Hepatic stellate cell (primary cell): ENCODE measurements around the gene NACAD.

Source experiments
- DNase-seq: peaks from one replicate; pipeline ENCODE4 v3.0.0; 2011; ENCODE audit warnings: low spot score

Gene NACAD

GRCh38 chr7:45088821-45089340 is at the start of gene NACAD:
TSS of gene NACAD (minus strand) at chr7:45088969. CDS start at chr7:45088894, 75 bp downstream.
- peak; percentile 67 for DNase-seq

GRCh38 chr7:45136106-45137060 is 47.6 kb upstream of the NACAD start:
- DNase-seq: peak; percentile 84

GRCh38 chr7:45133877-45134276 is 45.1 kb upstream of the NACAD start:
- DNase-seq: no peak

- no peak for DNase-seq
These were observed 44.6 kb upstream of the NACAD start for GRCh38 chr7:45133352-45133751.

GRCh38 chr7:45132708-45133320 is 44.0 kb upstream of the NACAD start:
- no peak for DNase-seq

GRCh38 chr7:45131891-45132290 is 43.1 kb upstream of the NACAD start:
- DNase-seq: no peak

- DNase-seq: no peak
These were observed 42.1 kb upstream of the NACAD start for GRCh38 chr7:45130910-45131309.

GRCh38 chr7:45129906-45130305 is 41.1 kb upstream of the NACAD start:
- DNase-seq: no peak

GRCh38 chr7:45129181-45129800 is 40.5 kb upstream of the NACAD start:
- DNase-seq: no peak

- DNase-seq: no peak
These were observed 38.2 kb upstream of the NACAD start for GRCh38 chr7:45126920-45127319.

GRCh38 chr7:45126201-45126600 is 37.4 kb upstream of the NACAD start:
- DNase-seq: no peak

GRCh38 chr7:45125193-45125904 is 36.6 kb upstream of the NACAD start:
- no peak for DNase-seq

GRCh38 chr7:45123913-45124710 is 35.3 kb upstream of the NACAD start:
- no peak for DNase-seq

- DNase-seq: no peak
These were observed 34.4 kb upstream of the NACAD start for GRCh38 chr7:45122975-45123860.

- DNase-seq: no peak
These were observed 30.8 kb upstream of the NACAD start for GRCh38 chr7:45119550-45119949.

GRCh38 chr7:45118889-45119331 is 30.1 kb upstream of the NACAD start:
- DNase-seq: no peak

- DNase-seq: no peak
These were observed 29.5 kb upstream of the NACAD start for GRCh38 chr7:45118292-45118691.

GRCh38 chr7:45117582-45117981 is 28.8 kb upstream of the NACAD start:
- DNase-seq: no peak

GRCh38 chr7:45116048-45116447 is 27.3 kb upstream of the NACAD start:
- DNase-seq: no peak

GRCh38 chr7:45114926-45115325 is 26.2 kb upstream of the NACAD start:
- DNase-seq: no peak
